H9 (cell line): ENCODE results near the gene DENND11. TPM values are rescaled to one million over a fixed set of nuclear protein-coding genes. Genes with fewer than 3 reads are reported as not detected.
A peak's percentile ranks its signal among the peaks of the same experiment; 100 is the strongest.

ENCODE experiments used
- DNase-seq: peaks from one replicate; pipeline ENCODE4 v3.0.0-alpha.2; 2017
- H2AFZ ChIP-seq: one replicate; pipeline ENCODE4 v1.6.1; 2013; ENCODE audit warnings: mild to moderate bottlenecking, low read length, control low read depth, moderate library complexity
- H2AK5ac ChIP-seq: 2 replicates; pipeline ENCODE4 v1.6.1; 2013; ENCODE audit warnings: low read length, control low read depth, mixed read lengths; ENCODE audit not compliant: insufficient read length
- H2BK120ac ChIP-seq: one replicate; pipeline ENCODE4 v1.6.1; 2013; ENCODE audit warnings: low read depth, mild to moderate bottlenecking, low read length, control low read depth, inconsistent platforms; ENCODE audit not compliant: poor library complexity, severe bottlenecking
- H2BK12ac ChIP-seq: 2 replicates; pipeline ENCODE4 v1.6.1; 2013; ENCODE audit warnings: low read length, control low read depth, mixed read lengths, low read depth; ENCODE audit not compliant: insufficient read length
- H2BK15ac ChIP-seq: 2 replicates; pipeline ENCODE4 v1.6.1; 2013; ENCODE audit warnings: low read depth, low read length, control low read depth
- H2BK20ac ChIP-seq: one replicate; pipeline ENCODE4 v1.6.1; 2013; ENCODE audit warnings: low read depth, mild to moderate bottlenecking, low read length, control low read depth, inconsistent platforms; ENCODE audit not compliant: poor library complexity, severe bottlenecking
- H2BK5ac ChIP-seq: 2 replicates; pipeline ENCODE4 v1.6.1; 2013; ENCODE audit warnings: low read length, control low read depth, mixed read lengths; ENCODE audit not compliant: insufficient read length
- H3K14ac ChIP-seq: 2 replicates; pipeline ENCODE4 v1.6.1; 2013; ENCODE audit warnings: low read length, control low read depth; ENCODE audit not compliant: insufficient read depth
- H3K18ac ChIP-seq: 2 replicates; pipeline ENCODE4 v1.6.1; 2013; ENCODE audit warnings: low read depth, mild to moderate bottlenecking, mixed read lengths, low read length, control low read depth; ENCODE audit not compliant: insufficient read length
- H3K23ac ChIP-seq: 2 replicates; pipeline ENCODE4 v1.6.1; 2013; ENCODE audit warnings: low read length, control low read depth, mixed read lengths, low read depth; ENCODE audit not compliant: insufficient read length
- H3K23me2 ChIP-seq: 2 replicates; pipeline ENCODE4 v1.6.1; 2013; ENCODE audit warnings: low read depth, mild to moderate bottlenecking, mixed read lengths, low read length, control low read depth; ENCODE audit not compliant: insufficient read length, poor library complexity, severe bottlenecking
- H3K27ac ChIP-seq: 2 replicates; pipeline ENCODE4 v1.5.1; 2013; ENCODE audit warnings: low read length, control low read depth, mixed read lengths, low read depth; ENCODE audit not compliant: insufficient read length
- H3K27me3 ChIP-seq: 2 replicates; pipeline ENCODE4 v1.6.1; 2013; ENCODE audit warnings: low read length, control low read depth, inconsistent platforms; ENCODE audit not compliant: insufficient read depth
- H3K4ac ChIP-seq: 2 replicates; pipeline ENCODE4 v1.6.1; 2013; ENCODE audit warnings: low read depth, mild to moderate bottlenecking, control low read depth, inconsistent platforms, low read length, moderate library complexity
- H3K4me1 ChIP-seq: 2 replicates; pipeline ENCODE4 v1.6.1; 2013; ENCODE audit warnings: low read length, control low read depth, inconsistent platforms; ENCODE audit not compliant: insufficient read depth
- H3K4me2 ChIP-seq: 2 replicates; pipeline ENCODE4 v1.6.1; 2013; ENCODE audit warnings: low read length, control low read depth, mixed read lengths; ENCODE audit not compliant: insufficient read length, insufficient read depth
- H3K56ac ChIP-seq: 2 replicates; pipeline ENCODE4 v1.6.1; 2013; ENCODE audit warnings: low read depth, mild to moderate bottlenecking, mixed read lengths, low read length, control low read depth; ENCODE audit not compliant: insufficient read length
- H3K79me1 ChIP-seq: 2 replicates; pipeline ENCODE4 v1.6.1; 2013; ENCODE audit warnings: low read depth, mild to moderate bottlenecking, moderate library complexity, low read length, control low read depth, inconsistent platforms; ENCODE audit not compliant: insufficient read depth, poor library complexity, severe bottlenecking
- H3K79me2 ChIP-seq: 2 replicates; pipeline ENCODE4 v1.6.1; 2013; ENCODE audit warnings: low read length, control low read depth, inconsistent platforms; ENCODE audit not compliant: insufficient read depth
- H3K9ac ChIP-seq: 2 replicates; pipeline ENCODE4 v1.6.1; 2013; ENCODE audit warnings: low read length, control low read depth, mixed read lengths; ENCODE audit not compliant: insufficient read length; ENCODE audit errors: extremely low read depth
- H3K9me3 ChIP-seq: one replicate; pipeline ENCODE4 v1.6.1; 2013; ENCODE audit warnings: low read depth, low read length, inconsistent platforms; ENCODE audit not compliant: control insufficient read depth
- H3T11ph ChIP-seq: one replicate; pipeline ENCODE4 v1.6.1; 2013; ENCODE audit warnings: mild to moderate bottlenecking, low read length, control low read depth, inconsistent platforms
- H4K20me1 ChIP-seq: one replicate; pipeline ENCODE4 v1.6.1; 2013; ENCODE audit not compliant: control insufficient read depth, insufficient read length, insufficient read depth
- H4K5ac ChIP-seq: 2 replicates; pipeline ENCODE4 v1.6.1; 2013; ENCODE audit warnings: low read depth, mild to moderate bottlenecking, mixed read lengths, low read length, control low read depth; ENCODE audit not compliant: insufficient read length
- H4K8ac ChIP-seq: replicated peaks from 2 replicates; pipeline ENCODE4 v1.6.1; 2013; ENCODE audit warnings: low read length, control low read depth, mixed read lengths, low read depth; ENCODE audit not compliant: insufficient read length
- H4K91ac ChIP-seq: 2 replicates; pipeline ENCODE4 v1.6.1; 2013; ENCODE audit warnings: low read depth, mild to moderate bottlenecking, moderate library complexity, mixed read lengths, low read length, control low read depth; ENCODE audit not compliant: insufficient read length
- H3K27ac Mint-ChIP-seq, 3 experiments: 2 replicates in 2 of 3; 3 replicates in 1 of 3; pipeline ENCODE4 v1.8.0; 2020 to 2021; ENCODE audit warnings: mixed read lengths in 3 of 3, mild to moderate bottlenecking in 1 of 3, moderate library complexity in 1 of 3
- H3K27me3 Mint-ChIP-seq: 2 replicates; pipeline ENCODE4 v1.8.0; 2021; ENCODE audit warnings: low read depth, mild to moderate bottlenecking, moderate library complexity, mixed read lengths
- H3K36me3 Mint-ChIP-seq, 3 experiments: 2 replicates in 2 of 3; 3 replicates in 1 of 3; pipeline ENCODE4 v1.8.0; 2020 to 2021; ENCODE audit warnings: low read depth in 3 of 3, mixed read lengths in 3 of 3; ENCODE audit not compliant: insufficient read depth in 1 of 3
- H3K4me1 Mint-ChIP-seq, 2 experiments: 2 replicates each; pipeline ENCODE4 v1.8.0; 2020; ENCODE audit warnings: mixed read lengths in 2 of 2
- H3K4me3 Mint-ChIP-seq, 2 experiments: 2 replicates in 1 of 2; 3 replicates in 1 of 2; pipeline ENCODE4 v1.8.0; 2020 to 2021; ENCODE audit warnings: mild to moderate bottlenecking in 2 of 2, mixed read lengths in 2 of 2, moderate library complexity in 1 of 2
- H3K9me3 Mint-ChIP-seq, 2 experiments: 2 replicates in 1 of 2; 3 replicates in 1 of 2; pipeline ENCODE4 v1.8.0; 2020; ENCODE audit warnings: mild to moderate bottlenecking in 2 of 2, mixed read lengths in 2 of 2, moderate library complexity in 1 of 2
- CTCF ChIP-seq: fragments of 200-600 bp; sonication (generic); conservative IDR thresholded peaks from 3 replicates; pipeline ENCODE4 v1.8.0; 2021; ENCODE audit warnings: antibody characterized with exemption, mild to moderate bottlenecking
- WGBS: extraction: QIAGEN DNeasy Blood & Tissue Kit; methylation state at CpG from one replicate; pipeline ENCODE4 v1.1.7; 2013; ENCODE audit warnings: missing lambda C conversion rate, low lambda C conversion rate, mixed read lengths; ENCODE audit not compliant: insufficient read length; ENCODE audit errors: extremely low coverage; 5-methylcytosine and 5-hydroxymethylcytosine counted together
- total RNA-seq: library from RNA; stranded (reverse); gene quantifications from 2 replicates; pipeline ENCODE4 v1.2.1, GENCODE V29; 2021

Gene DENND11
- total RNA-seq, 1 experiment from 2014 or later = 21.9 TPM

DNA sequence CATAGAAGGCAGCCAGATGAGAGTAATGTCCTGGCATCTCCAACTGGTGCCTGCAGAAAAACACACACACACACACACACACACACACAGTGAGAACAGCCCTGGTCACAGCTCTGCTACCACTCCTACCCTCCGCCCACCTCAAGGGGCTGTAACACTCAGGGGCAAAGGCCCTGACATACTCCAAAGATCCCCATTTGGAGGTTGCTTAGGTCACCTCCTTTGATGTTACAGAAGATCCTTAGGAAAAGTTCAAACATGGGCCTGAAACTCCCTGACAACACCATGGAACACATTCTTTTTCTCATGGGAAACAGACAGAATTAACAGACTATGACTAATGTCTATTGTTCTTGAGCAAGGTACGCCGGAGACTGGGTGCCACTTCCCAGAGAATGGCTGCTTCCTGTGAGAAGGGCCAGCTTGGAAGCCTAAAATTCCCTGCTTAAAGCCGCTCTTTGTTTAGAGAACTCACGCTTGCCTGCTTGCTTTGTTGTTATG, 27.7 kb downstream of the DENND11 start:
- Histone ChIP-seq H2AFZ (no peak overlapping the region), H3K79me2 (no peaks in the 10 kb centered on the region), H2BK12ac (no peak overlapping the region), H3K27ac (no peak overlapping the region), H3K27me3 (no peaks in the 10 kb centered on the region), H2BK5ac (no peak overlapping the region), H2BK20ac (no peak overlapping the region), H3K56ac (no peak overlapping the region), H3T11ph (no peak overlapping the region), H3K9ac (no peak overlapping the region), H3K14ac (peak overlapping the region; percentile 16; the same call in 1 of the 2 replicates), H3K23ac (no peak overlapping the region), H2AK5ac (no peak overlapping the region), H3K79me1 (no peaks in the 10 kb centered on the region), H2BK15ac (no peak overlapping the region), H3K4me1 (peaks cover 5% of the 10 kb centered on the region; the same call in 1 of the 2 replicates), H4K5ac (peak overlapping the region; percentile 22), H3K4ac (no peak overlapping the region), H3K4me2 (no peak overlapping the region), H4K8ac (no peak overlapping the region), H4K20me1 (no peaks in the 10 kb centered on the region), H3K9me3 (no peaks in the 10 kb centered on the region), H4K91ac (no peak overlapping the region), H3K18ac (peak overlapping the region; percentile 23), H2BK120ac (no peak overlapping the region), H3K23me2 (no peaks in the 10 kb centered on the region)
- Mint-ChIP-seq H3K9me3 (peaks cover 2 to 3% of the 10 kb centered on the region in 2 experiments; a peak in 3 of 5 replicates), H3K27ac (peak overlapping the region; percentile 78 to 97 (median 85); a peak in 5 of 7 replicates), H3K4me3 (peak overlapping the region in 1 of 2 experiments; percentile 42; a peak in 2 of 5 replicates), H3K36me3 (peaks cover 20 to 40% (median 27%) of the 10 kb centered on the region in 3 experiments), H3K4me1 (peaks cover 7 to 14% of the 10 kb centered on the region in 2 experiments), H3K27me3 (no peaks in the 10 kb centered on the region)
- no peak for TF ChIP-seq CTCF
- peak; percentile 55 for DNase-seq
- WGBS = no CpG with 5 or more reads among the region's 5 CpGs
